GM12872 (cell line): ENCODE data around the gene ADARB1.

Experiments used
- TF ChIP-seq, protein P1 (sequence below): IDR thresholded peaks from 3 replicates; pipeline ENCODE4 v1.5.1; 2011; ENCODE audit warnings: low read depth, mild to moderate bottlenecking, low read length, moderate library complexity; ENCODE audit not compliant: insufficient read depth

The ADARB1 gene

GRCh38 chr21:45074048-45074817 lies at the start of gene ADARB1:
Gene ADARB1 (plus strand): TSS chr21:45074580. CDS start chr21:45171657, 97,077 bp downstream.
- TF ChIP-seq, protein P1, sequence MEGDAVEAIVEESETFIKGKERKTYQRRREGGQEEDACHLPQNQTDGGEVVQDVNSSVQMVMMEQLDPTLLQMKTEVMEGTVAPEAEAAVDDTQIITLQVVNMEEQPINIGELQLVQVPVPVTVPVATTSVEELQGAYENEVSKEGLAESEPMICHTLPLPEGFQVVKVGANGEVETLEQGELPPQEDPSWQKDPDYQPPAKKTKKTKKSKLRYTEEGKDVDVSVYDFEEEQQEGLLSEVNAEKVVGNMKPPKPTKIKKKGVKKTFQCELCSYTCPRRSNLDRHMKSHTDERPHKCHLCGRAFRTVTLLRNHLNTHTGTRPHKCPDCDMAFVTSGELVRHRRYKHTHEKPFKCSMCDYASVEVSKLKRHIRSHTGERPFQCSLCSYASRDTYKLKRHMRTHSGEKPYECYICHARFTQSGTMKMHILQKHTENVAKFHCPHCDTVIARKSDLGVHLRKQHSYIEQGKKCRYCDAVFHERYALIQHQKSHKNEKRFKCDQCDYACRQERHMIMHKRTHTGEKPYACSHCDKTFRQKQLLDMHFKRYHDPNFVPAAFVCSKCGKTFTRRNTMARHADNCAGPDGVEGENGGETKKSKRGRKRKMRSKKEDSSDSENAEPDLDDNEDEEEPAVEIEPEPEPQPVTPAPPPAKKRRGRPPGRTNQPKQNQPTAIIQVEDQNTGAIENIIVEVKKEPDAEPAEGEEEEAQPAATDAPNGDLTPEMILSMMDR = no peak

GRCh38 chr21:45026066-45026745 lies 48.2 kb upstream of the ADARB1 start:
- TF ChIP-seq, protein P1 = no peak

- TF ChIP-seq, protein P1 = no peak
Observed at GRCh38 chr21:45026826-45027225, 47.6 kb upstream of the ADARB1 start.

GRCh38 chr21:45027241-45028196 lies 46.9 kb upstream of the ADARB1 start:
- TF ChIP-seq, protein P1 = no peak

DNA sequence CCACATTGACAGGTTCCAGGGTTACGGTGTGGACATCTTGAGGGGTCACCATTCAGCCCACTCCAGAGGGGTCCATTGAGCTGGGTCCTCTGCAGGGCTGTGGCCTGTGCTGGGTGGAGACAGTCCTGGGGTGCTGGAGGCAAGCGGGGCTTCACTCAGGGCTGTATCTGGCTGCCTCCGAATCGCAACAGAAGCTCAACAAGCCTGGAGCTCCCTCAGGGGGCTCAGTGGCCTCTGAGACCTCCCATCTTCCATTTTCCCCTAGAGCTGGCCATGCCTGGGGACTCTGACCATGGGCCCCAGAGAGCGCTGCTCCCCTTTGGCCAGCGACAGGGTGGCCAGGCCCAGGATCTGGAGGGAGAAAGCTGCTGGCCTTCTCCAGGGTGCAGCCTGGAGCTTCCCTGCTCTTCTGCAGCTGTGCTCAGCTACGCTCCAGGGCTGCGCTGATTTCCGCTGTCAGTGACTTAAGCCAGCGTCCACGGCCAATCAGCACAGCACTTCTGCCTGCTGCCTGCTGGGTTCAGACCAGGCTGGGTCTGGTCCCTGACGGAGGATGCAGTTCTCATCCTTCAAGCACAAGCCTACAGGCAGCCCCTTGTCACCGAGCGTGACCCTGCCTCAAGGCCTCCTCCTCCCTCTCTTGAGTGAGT lies 45.0 kb upstream of the ADARB1 start:
- TF ChIP-seq, protein P1 = no peak

DNA sequence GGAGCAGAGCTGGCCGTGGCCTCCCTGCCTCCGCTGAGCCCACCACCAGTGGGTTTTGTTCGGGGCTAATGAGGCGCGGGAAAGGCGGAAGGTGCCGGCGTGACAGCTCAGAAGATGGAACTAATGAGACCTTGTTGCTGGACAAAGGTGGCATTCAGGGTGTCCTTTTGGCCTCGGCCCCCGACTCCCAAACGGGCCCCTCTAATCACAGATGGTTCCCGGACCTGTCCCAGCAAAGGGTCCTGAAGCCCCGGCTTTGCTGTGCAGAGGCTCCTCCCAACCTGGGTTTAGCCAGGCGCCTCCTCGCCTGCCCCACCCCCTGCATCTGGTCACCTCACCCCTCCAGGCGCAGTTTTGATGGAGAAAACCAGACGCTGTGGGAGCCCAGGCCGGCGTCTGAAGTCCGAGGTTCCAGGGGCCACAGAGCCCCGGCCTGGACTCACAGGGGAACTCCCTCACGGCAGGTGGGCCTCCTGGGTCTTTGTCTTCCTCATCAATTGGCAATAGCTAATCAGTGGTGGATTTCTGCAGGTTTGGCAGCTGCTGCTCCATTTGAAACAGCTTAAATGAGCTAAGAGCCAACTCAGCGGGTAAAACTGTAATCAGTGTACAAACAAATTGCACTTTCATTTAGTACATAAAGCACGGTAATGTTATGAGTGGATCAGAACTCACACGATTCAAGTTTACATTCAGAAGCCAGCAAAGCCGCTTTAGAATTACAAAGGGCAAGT lies 44.3 kb upstream of the ADARB1 start:
- TF ChIP-seq, protein P1 = no peak
